ENCODE results near the gene FANCC.

DNA sequence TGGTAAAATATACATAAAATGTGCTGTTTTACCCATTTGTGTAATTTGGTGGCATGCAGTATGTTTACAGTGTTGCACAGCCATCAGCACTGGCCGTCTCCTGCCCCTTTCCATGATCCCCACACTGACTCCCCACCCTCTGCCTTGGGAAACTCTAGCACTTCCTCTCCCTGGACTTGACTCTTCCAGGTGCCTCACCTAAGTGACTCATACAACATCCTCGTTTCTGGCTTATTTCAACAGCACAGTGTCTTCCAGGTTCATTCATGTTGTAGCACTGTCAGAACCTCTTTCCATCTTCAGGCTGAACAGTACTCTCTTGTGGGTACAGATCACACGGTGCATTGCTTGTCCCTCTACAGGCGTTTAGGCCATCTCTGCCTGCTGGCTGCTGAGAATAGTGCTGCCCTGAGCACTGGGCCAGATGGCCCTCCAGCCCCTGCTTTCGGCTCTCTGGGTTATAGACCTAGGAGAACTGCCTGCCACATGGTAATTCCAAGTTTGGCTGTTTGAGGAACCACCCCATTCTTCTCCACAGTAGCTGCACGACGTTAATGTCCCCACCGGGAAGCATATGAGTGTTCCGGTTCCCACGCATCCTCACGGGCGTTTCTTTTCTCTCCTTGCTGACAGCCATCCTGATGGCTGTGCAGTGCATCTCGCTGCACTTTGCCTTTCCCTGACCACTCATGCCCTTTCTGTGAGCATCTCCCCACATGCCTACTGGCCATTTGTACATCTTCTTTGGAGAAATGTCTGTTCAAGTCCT, 211.8 kb downstream of the FANCC start:
- TF ChIP-seq, protein P1, sequence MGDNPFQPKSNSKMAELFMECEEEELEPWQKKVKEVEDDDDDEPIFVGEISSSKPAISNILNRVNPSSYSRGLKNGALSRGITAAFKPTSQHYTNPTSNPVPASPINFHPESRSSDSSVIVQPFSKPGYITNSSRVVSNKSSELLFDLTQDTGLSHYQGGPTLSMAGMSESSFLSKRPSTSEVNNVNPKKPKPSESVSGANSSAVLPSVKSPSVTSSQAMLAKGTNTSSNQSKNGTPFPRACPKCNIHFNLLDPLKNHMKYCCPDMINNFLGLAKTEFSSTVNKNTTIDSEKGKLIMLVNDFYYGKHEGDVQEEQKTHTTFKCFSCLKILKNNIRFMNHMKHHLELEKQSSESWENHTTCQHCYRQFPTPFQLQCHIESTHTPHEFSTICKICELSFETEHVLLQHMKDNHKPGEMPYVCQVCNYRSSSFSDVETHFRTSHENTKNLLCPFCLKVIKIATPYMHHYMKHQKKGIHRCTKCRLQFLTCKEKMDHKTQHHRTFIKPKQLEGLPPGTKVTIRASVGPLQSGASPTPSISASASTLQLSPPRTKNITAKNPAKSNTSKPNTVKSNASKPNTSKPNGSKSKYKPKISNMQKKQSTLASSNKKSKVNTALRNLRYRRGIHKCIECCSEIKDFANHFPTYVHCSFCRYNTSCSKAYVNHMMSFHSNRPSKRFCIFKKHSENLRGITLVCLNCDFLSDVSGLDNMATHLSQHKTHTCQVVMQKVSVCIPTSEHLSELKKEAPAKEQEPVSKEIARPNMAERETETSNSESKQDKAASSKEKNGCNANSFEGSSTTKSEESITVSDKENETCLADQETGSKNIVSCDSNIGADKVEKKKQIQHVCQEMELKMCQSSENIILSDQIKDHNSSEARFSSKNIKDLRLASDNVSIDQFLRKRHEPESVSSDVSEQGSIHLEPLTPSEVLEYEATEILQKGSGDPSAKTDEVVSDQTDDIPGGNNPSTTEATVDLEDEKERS (CRISPR knock-in tag; IDR thresholded peaks at IDR 0.05) = no peak
- no peak for TF ChIP-seq JUND (CRISPR knock-in tag; IDR thresholded peaks at IDR 0.05)
- no peak for TF ChIP-seq ARNT2 (CRISPR knock-in tag; IDR thresholded peaks at IDR 0.05; ENCODE audit: low read depth)
- TF ChIP-seq NFATC3 (CRISPR knock-in tag; IDR thresholded peaks at IDR 0.05) = no peak
- TF ChIP-seq FOXA1 (IDR thresholded peaks at IDR 0.05) = no peak
- no peak for TF ChIP-seq FOXA1 (CRISPR knock-in tag; IDR thresholded peaks at IDR 0.05)
- TF ChIP-seq, protein P2, sequence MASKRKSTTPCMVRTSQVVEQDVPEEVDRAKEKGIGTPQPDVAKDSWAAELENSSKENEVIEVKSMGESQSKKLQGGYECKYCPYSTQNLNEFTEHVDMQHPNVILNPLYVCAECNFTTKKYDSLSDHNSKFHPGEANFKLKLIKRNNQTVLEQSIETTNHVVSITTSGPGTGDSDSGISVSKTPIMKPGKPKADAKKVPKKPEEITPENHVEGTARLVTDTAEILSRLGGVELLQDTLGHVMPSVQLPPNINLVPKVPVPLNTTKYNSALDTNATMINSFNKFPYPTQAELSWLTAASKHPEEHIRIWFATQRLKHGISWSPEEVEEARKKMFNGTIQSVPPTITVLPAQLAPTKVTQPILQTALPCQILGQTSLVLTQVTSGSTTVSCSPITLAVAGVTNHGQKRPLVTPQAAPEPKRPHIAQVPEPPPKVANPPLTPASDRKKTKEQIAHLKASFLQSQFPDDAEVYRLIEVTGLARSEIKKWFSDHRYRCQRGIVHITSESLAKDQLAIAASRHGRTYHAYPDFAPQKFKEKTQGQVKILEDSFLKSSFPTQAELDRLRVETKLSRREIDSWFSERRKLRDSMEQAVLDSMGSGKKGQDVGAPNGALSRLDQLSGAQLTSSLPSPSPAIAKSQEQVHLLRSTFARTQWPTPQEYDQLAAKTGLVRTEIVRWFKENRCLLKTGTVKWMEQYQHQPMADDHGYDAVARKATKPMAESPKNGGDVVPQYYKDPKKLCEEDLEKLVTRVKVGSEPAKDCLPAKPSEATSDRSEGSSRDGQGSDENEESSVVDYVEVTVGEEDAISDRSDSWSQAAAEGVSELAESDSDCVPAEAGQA (IDR thresholded peaks at IDR 0.05; ENCODE audit: low read depth) = no peak
- TF ChIP-seq, protein P2 (CRISPR knock-in tag; IDR thresholded peaks at IDR 0.05; ENCODE audit: borderline replicate concordance) = no peak
